GM18502 (cell line): ENCODE data around the gene MKRN2OS.

Source experiments
- ATAC-seq: cut with Tn5 transposase; IDR thresholded peaks from one replicate; pipeline ENCODE4 v1.9.1; 2021; ENCODE audit warnings: mild to moderate bottlenecking; ENCODE audit not compliant: unreplicated experiment, poor library complexity

The MKRN2OS gene

GRCh38 chr3:12518261-12519028, 26.9 kb downstream of the MKRN2OS start:
- no peak for ATAC-seq

- ATAC-seq: no peak
These were observed 28.4 kb downstream of the MKRN2OS start for GRCh38 chr3:12516873-12517272.

- ATAC-seq: no peak
These were observed 29.7 kb downstream of the MKRN2OS start for GRCh38 chr3:12515631-12516030.

GRCh38 chr3:12513694-12514446, 31.4 kb downstream of the MKRN2OS start:
- ATAC-seq: no peak

GRCh38 chr3:12512534-12513118, 32.7 kb downstream of the MKRN2OS start:
- no peak for ATAC-seq

- no peak for ATAC-seq
These were observed 35.8 kb downstream of the MKRN2OS start for GRCh38 chr3:12509466-12509865.

- no peak for ATAC-seq
These were observed 37.0 kb downstream of the MKRN2OS start for GRCh38 chr3:12508291-12508700.

- ATAC-seq: no peak
These were observed 37.6 kb downstream of the MKRN2OS start for GRCh38 chr3:12507591-12508281.

- no peak for ATAC-seq
These were observed 39.0 kb downstream of the MKRN2OS start for GRCh38 chr3:12506201-12506709.

GRCh38 chr3:12503126-12503957, 42.0 kb downstream of the MKRN2OS start:
- ATAC-seq: no peak

GRCh38 chr3:12501360-12502020, 43.8 kb downstream of the MKRN2OS start:
- no peak for ATAC-seq

- ATAC-seq: no peak
These were observed 45.8 kb downstream of the MKRN2OS start for GRCh38 chr3:12499474-12499873.

GRCh38 chr3:12496453-12496761, 48.9 kb downstream of the MKRN2OS start:
- ATAC-seq: no peak

- ATAC-seq: no peak
These were observed 49.4 kb downstream of the MKRN2OS start for GRCh38 chr3:12495749-12496452.

- no peak for ATAC-seq
These were observed 54.8 kb downstream of the MKRN2OS start for GRCh38 chr3:12490547-12490946.

- no peak for ATAC-seq
These were observed 55.5 kb downstream of the MKRN2OS start for GRCh38 chr3:12489832-12490231.
